Cardiac fibroblast (primary cell): Measurements from ENCODE around the gene OPN3.

Source experiments
- DNase-seq, 2 donors: peaks; one replicate each; pipeline versions ENCODE4 v3.0.0 to v3.0.0-alpha.2; 2010; ENCODE audit warnings: low read depth in 2 of 2
- H3K4me3 ChIP-seq, 2 donors: replicated peaks in 1 of 2; 1 replicate in 1 of 2; 2 replicates in 1 of 2; pipeline ENCODE4 v1.5.1; 2011; ENCODE audit warnings: low read depth in 2 of 2, low read length in 2 of 2, mild to moderate bottlenecking in 2 of 2, moderate library complexity in 1 of 2
- TF ChIP-seq, protein P1 (sequence below): IDR thresholded peaks from one replicate; pipeline ENCODE4 v1.5.1; 2011; ENCODE audit warnings: low read depth, mild to moderate bottlenecking, low read length, inconsistent platforms

Gene OPN3

DNA sequence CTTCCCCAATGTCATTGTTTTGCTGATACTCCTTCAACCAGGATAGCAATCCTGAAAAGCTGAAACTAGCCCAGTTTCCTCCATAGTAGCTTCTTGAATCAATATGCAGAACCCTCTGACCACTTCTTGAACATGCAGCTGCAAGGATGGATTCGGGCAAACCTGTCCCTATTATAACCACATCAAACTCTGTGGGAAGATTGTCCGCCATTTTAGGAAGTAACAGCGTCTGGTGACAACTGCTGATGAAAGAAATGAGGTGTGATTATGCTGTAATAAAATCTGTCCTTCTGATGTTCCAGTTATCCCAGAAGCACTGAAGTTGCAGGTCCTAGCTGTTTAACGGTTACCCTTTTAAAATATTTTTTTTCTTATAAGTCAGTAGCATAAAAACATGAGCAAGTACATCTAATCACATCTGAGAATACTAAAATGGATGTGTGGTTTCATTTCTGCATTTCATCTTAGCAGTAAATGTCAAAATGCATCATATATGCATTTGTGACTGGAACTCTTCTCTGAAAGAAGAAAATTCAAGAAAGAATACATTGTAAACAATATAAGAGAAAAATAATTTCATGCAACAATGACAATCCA lies 4.5 kb downstream of the OPN3 start:
- no peak for DNase-seq
- no peak overlapping the region for H3K4me3 ChIP-seq
- TF ChIP-seq, protein P1, sequence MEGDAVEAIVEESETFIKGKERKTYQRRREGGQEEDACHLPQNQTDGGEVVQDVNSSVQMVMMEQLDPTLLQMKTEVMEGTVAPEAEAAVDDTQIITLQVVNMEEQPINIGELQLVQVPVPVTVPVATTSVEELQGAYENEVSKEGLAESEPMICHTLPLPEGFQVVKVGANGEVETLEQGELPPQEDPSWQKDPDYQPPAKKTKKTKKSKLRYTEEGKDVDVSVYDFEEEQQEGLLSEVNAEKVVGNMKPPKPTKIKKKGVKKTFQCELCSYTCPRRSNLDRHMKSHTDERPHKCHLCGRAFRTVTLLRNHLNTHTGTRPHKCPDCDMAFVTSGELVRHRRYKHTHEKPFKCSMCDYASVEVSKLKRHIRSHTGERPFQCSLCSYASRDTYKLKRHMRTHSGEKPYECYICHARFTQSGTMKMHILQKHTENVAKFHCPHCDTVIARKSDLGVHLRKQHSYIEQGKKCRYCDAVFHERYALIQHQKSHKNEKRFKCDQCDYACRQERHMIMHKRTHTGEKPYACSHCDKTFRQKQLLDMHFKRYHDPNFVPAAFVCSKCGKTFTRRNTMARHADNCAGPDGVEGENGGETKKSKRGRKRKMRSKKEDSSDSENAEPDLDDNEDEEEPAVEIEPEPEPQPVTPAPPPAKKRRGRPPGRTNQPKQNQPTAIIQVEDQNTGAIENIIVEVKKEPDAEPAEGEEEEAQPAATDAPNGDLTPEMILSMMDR: no peak

GRCh38 chr1:241632987-241633386 lies 7.2 kb downstream of the OPN3 start:
- H3K4me3 ChIP-seq: no peak overlapping the region
- TF ChIP-seq, protein P1: no peak
- no peak for DNase-seq

GRCh38 chr1:241631674-241632073 lies 8.5 kb downstream of the OPN3 start:
- no peak for DNase-seq
- TF ChIP-seq, protein P1: no peak
- no peak overlapping the region for H3K4me3 ChIP-seq

GRCh38 chr1:241630899-241631298 lies 9.3 kb downstream of the OPN3 start:
- no peak for DNase-seq
- no peak overlapping the region for H3K4me3 ChIP-seq
- TF ChIP-seq, protein P1: no peak

DNA sequence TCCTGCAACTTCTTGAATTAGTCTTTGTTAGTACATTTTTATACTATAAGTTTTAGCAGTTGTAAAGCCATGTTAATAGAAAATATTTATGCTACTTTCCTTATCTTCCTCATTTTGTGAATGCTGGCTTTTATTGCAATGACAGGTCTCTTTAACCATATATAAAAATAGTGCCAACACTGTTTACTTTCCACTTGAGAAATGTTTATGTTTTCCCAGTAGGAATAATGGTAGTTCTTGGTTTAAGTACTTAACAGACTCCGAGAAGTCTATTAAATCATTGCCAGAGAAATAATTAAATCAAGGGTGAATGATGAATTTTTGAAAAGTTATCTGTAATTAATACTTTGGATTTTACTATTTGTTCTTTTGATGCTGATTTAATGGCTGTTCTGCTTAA lies 9.7 kb downstream of the OPN3 start:
- no peak for DNase-seq
- no peak overlapping the region for H3K4me3 ChIP-seq
- TF ChIP-seq, protein P1: no peak

- no peak for DNase-seq
- H3K4me3 ChIP-seq: no peak overlapping the region
- TF ChIP-seq, protein P1: no peak
These were observed 10.2 kb downstream of the OPN3 start for GRCh38 chr1:241630005-241630404.
